CD8-positive, alpha-beta memory T cell (primary cell): ENCODE results near the gene ATF6. TPM values are rescaled to one million over a fixed set of nuclear protein-coding genes. Genes with fewer than 3 reads are reported as not detected.

Source experiments
- CTCF ChIA-PET: fragments of 350-600 bp; sonication (Branson Sonifier 250); formaldehyde crosslinking; loops from one replicate; lab custom pipeline; 2021; ENCODE audit warnings: antibody characterized with exemption; lab: Charles Lee
- POLR2A ChIA-PET: fragments of 350-600 bp; sonication (Branson Sonifier 250); formaldehyde crosslinking; loops from one replicate; lab custom pipeline; 2021; ENCODE audit warnings: antibody characterized with exemption; lab: Charles Lee
- DNase-seq, 5 donors: peaks; one replicate each; pipeline versions ENCODE4 v3.0.0 to v3.0.0-alpha.2; 2020 to 2022; ENCODE audit warnings: mixed read lengths in 1 of 5
- H3K27ac ChIP-seq: one replicate; pipeline ENCODE4 v1.7.0; 2013; ENCODE audit warnings: low read depth, mild to moderate bottlenecking, low read length, moderate library complexity
- H3K27me3 ChIP-seq: 2 replicates; pipeline ENCODE4 v1.7.0; 2013; ENCODE audit warnings: low read length, mild to moderate bottlenecking; ENCODE audit not compliant: insufficient read depth, poor library complexity, severe bottlenecking
- H3K36me3 ChIP-seq: 2 replicates; pipeline ENCODE4 v1.7.0; 2013; ENCODE audit warnings: mild to moderate bottlenecking, low read length, moderate library complexity; ENCODE audit not compliant: insufficient read depth
- H3K4me1 ChIP-seq: 2 replicates; pipeline ENCODE4 v1.7.0; 2013; ENCODE audit warnings: mild to moderate bottlenecking, low read length, moderate library complexity; ENCODE audit not compliant: insufficient read depth
- H3K4me3 ChIP-seq: 2 replicates; pipeline ENCODE4 v1.7.0; 2013; ENCODE audit warnings: mild to moderate bottlenecking, low read length
- H3K9me3 ChIP-seq: 2 replicates; pipeline ENCODE4 v1.7.0; 2013; ENCODE audit warnings: mild to moderate bottlenecking, low read length
- H3K27ac Mint-ChIP-seq, 8 donors: one replicate each; pipeline ENCODE4 v1.8.0; 2020 to 2021; ENCODE audit warnings: mixed read lengths in 8 of 8, mild to moderate bottlenecking in 6 of 8, inconsistent platforms in 3 of 8, moderate library complexity in 3 of 8
- H3K27me3 Mint-ChIP-seq, 2 donors: one replicate each; pipeline ENCODE4 v1.8.0; 2020 to 2021; ENCODE audit warnings: mixed read lengths in 2 of 2, mild to moderate bottlenecking in 1 of 2, moderate library complexity in 1 of 2
- H3K36me3 Mint-ChIP-seq, 3 donors: one replicate each; pipeline ENCODE4 v1.8.0; 2020 to 2021; ENCODE audit warnings: mixed read lengths in 3 of 3, inconsistent platforms in 1 of 3, mild to moderate bottlenecking in 1 of 3
- H3K4me1 Mint-ChIP-seq, 3 donors: one replicate each; pipeline ENCODE4 v1.8.0; 2020 to 2021; ENCODE audit warnings: mixed read lengths in 3 of 3, inconsistent platforms in 1 of 3, mild to moderate bottlenecking in 1 of 3
- H3K4me3 Mint-ChIP-seq, 7 donors: one replicate each; pipeline ENCODE4 v1.8.0; 2020 to 2021; ENCODE audit warnings: mixed read lengths in 7 of 7, mild to moderate bottlenecking in 6 of 7, moderate library complexity in 4 of 7, inconsistent platforms in 2 of 7
- H3K9me3 Mint-ChIP-seq, 5 donors: one replicate each; pipeline ENCODE4 v1.8.0; 2020 to 2022; ENCODE audit warnings: mixed read lengths in 5 of 5, mild to moderate bottlenecking in 3 of 5, moderate library complexity in 2 of 5, inconsistent platforms in 1 of 5
- polyA plus RNA-seq: library from polyadenylated mRNA; unstranded; fragments of 300-500 nt; fragmentation: Illumina TruSeq; gene quantifications from one replicate; pipeline ENCODE4 v1.2.3, GENCODE V29; 2021
- total RNA-seq, 2 experiments: library from RNA; stranded (reverse); gene quantifications; one replicate each; pipeline ENCODE4 v1.2.3, GENCODE V29; 2021

ATF6 gene
- total and polyA plus RNA-seq, 3 experiments from 2014 or later, result 14.7 to 22.8 (median 22.4) TPM

- Mint-ChIP-seq H3K36me3 (peaks cover 14 to 43% (median 22%) of the 10 kb centered on the region in 3 donors), H3K9me3 (no peaks in the 10 kb centered on the region)
- CTCF ChIA-PET, result no interaction called here
Measured at GRCh38 chr1:161885759-161886158, 119.6 kb downstream of the ATF6 start.

DNA sequence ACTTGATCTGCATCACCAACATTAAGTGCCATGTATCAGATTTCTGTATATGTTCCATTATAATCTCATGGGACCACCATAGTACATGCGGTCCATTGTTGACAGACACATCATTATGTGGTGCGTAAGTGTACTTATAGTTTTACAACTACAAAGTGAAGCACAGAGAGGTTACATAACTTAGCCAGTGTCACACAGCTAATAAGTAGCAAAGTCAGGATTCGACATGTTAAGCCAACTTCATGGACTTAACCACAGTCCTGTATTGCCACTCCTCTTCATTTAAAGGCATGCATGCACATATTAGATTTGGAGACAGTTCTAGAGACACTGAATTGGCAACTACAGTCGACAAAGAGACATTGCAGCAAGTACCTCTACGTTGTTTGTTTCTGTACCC lies 120.5 kb downstream of the ATF6 start:
- no peak overlapping the region for H3K4me3 Mint-ChIP-seq
- Histone ChIP-seq H3K4me3 (no peak overlapping the region), H3K4me1 (no peaks in the 10 kb centered on the region), H3K27me3 (no peaks in the 10 kb centered on the region), H3K27ac (no peak overlapping the region), H3K36me3 (no peaks in the 10 kb centered on the region), H3K9me3 (no peaks in the 10 kb centered on the region)
- peaks cover 0 to 1% (median 0%) of the 10 kb centered on the region in 3 donors for H3K4me1 Mint-ChIP-seq
- no peak for DNase-seq
- H3K36me3 Mint-ChIP-seq, result peaks cover 17 to 52% (median 29%) of the 10 kb centered on the region in 3 donors
- no peaks in the 10 kb centered on the region for H3K27me3 Mint-ChIP-seq
- H3K9me3 Mint-ChIP-seq, result no peaks in the 10 kb centered on the region
- no peak overlapping the region for H3K27ac Mint-ChIP-seq
- ChIA-PET POLR2A (no interaction called here), CTCF (no interaction called here)

More at GRCh38 chr1:161885759-161886158, 119.6 kb downstream of the ATF6 start:
- H3K36me3 ChIP-seq, result no peaks in the 10 kb centered on the region
- H3K4me3 ChIP-seq, result no peak overlapping the region
- H3K27me3 ChIP-seq, result no peaks in the 10 kb centered on the region
- no peaks in the 10 kb centered on the region for H3K4me1 ChIP-seq
- H3K27ac Mint-ChIP-seq, result no peak overlapping the region
- no peak for DNase-seq
- no peak overlapping the region for H3K27ac ChIP-seq
- no peak overlapping the region for H3K4me3 Mint-ChIP-seq
- no peaks in the 10 kb centered on the region for H3K9me3 ChIP-seq
- no peaks in the 10 kb centered on the region for H3K27me3 Mint-ChIP-seq
- H3K4me1 Mint-ChIP-seq, result peaks cover 0 to 1% (median 0%) of the 10 kb centered on the region in 3 donors
- POLR2A ChIA-PET, result no interaction called here

- Histone ChIP-seq H3K9me3 (no peaks in the 10 kb centered on the region), H3K27ac (no peak overlapping the region), H3K27me3 (no peaks in the 10 kb centered on the region), H3K4me3 (no peak overlapping the region), H3K36me3 (no peaks in the 10 kb centered on the region), H3K4me1 (no peaks in the 10 kb centered on the region)
- peaks cover 17 to 60% (median 33%) of the 10 kb centered on the region in 3 donors for H3K36me3 Mint-ChIP-seq
- H3K27ac Mint-ChIP-seq, result no peak overlapping the region
- H3K4me3 Mint-ChIP-seq, result no peak overlapping the region
- CTCF ChIA-PET, result no interaction called here
- no peaks in the 10 kb centered on the region for H3K9me3 Mint-ChIP-seq
- POLR2A ChIA-PET, result no interaction called here
- no peaks in the 10 kb centered on the region for H3K27me3 Mint-ChIP-seq
- no peak for DNase-seq
- peaks cover 0 to 1% (median 0%) of the 10 kb centered on the region in 3 donors for H3K4me1 Mint-ChIP-seq
Measured at GRCh38 chr1:161887730-161888287, 121.7 kb downstream of the ATF6 start.

DNA sequence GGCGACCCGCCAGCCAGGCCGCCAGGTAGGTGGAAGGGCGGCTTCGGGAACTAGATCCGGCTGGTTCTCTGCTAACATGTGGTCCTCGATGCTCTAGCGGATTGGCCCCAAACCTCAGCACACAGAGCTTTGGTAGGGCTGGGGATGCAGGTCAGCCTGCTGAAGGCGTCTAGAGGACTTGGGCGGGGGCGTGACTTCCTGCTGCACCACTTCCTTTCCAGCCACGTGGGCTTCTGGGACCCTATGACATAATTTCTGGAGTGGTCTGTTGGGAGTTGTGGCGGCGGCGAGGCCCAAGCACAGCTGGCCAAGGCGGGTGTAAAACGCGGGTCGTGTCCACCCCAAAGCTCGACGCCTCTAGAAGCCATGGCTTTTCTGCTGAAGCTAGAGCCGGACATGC lies 124.5 kb downstream of the ATF6 start:
- H3K4me1 ChIP-seq, result no peaks in the 10 kb centered on the region
- ChIA-PET CTCF (no interaction called here), POLR2A (no interaction called here)
- Mint-ChIP-seq H3K4me3 (no peak overlapping the region), H3K9me3 (no peaks in the 10 kb centered on the region), H3K36me3 (peaks cover 17 to 63% (median 33%) of the 10 kb centered on the region in 3 donors), H3K27ac (peak overlapping the region in 1 of 8 donors; percentile 12), H3K27me3 (no peaks in the 10 kb centered on the region), H3K4me1 (peaks cover 0 to 1% (median 0%) of the 10 kb centered on the region in 3 donors)
- H3K36me3 ChIP-seq, result no peaks in the 10 kb centered on the region
- H3K4me3 ChIP-seq, result no peak overlapping the region
- no peak for DNase-seq
- H3K9me3 ChIP-seq, result no peaks in the 10 kb centered on the region
- H3K27ac ChIP-seq, result no peak overlapping the region
- no peaks in the 10 kb centered on the region for H3K27me3 ChIP-seq

- Histone ChIP-seq H3K36me3 (no peaks in the 10 kb centered on the region), H3K27ac (no peak overlapping the region), H3K4me3 (no peak overlapping the region), H3K9me3 (no peaks in the 10 kb centered on the region), H3K4me1 (no peaks in the 10 kb centered on the region), H3K27me3 (no peaks in the 10 kb centered on the region)
- ChIA-PET POLR2A (no interaction called here), CTCF (no interaction called here)
- DNase-seq, result no peak
- Mint-ChIP-seq H3K36me3 (peaks cover 0 to 4% (median 1%) of the 10 kb centered on the region in 3 donors), H3K4me3 (no peak overlapping the region), H3K4me1 (no peaks in the 10 kb centered on the region), H3K27me3 (no peaks in the 10 kb centered on the region), H3K9me3 (no peaks in the 10 kb centered on the region), H3K27ac (no peak overlapping the region)
Measured at GRCh38 chr1:161899091-161899490, 133.0 kb downstream of the ATF6 start.

GRCh38 chr1:161900160-161900559 lies 134.0 kb downstream of the ATF6 start:
- no peak overlapping the region for H3K27ac ChIP-seq

DNA sequence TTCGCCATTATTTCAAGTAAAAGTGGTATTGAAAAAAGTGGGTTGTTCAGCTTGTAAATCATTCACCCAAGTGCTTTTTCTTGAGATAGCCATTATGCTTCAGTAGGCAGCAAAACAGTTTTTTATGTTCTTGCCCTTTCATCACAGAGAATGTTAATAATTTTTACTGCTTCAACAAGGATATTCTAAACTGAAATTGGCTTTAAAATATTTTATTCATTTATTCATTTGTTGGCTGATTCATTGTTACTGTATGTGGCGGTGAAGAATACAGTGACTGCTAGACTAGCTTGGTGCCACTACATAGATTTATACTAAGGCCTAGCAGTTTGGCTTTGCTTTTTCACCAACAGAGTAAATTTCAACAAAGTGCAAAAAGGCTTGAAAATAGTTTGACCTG lies 136.1 kb downstream of the ATF6 start:
- Mint-ChIP-seq H3K27me3 (no peaks in the 10 kb centered on the region), H3K4me3 (no peak overlapping the region), H3K36me3 (peaks cover 0 to 4% (median 4%) of the 10 kb centered on the region in 3 donors), H3K4me1 (peaks cover 4 to 6% (median 5%) of the 10 kb centered on the region in 3 donors), H3K9me3 (no peaks in the 10 kb centered on the region), H3K27ac (no peak overlapping the region)
- CTCF ChIA-PET, result interaction anchor here (0.8 kb wide), 1 partner anchor 135 kb away, joined by 3 read pairs; no protein-coding TSS in a partner anchor
- Histone ChIP-seq H3K36me3 (no peaks in the 10 kb centered on the region), H3K4me3 (no peak overlapping the region), H3K27ac (no peak overlapping the region), H3K27me3 (no peaks in the 10 kb centered on the region), H3K4me1 (no peaks in the 10 kb centered on the region), H3K9me3 (no peaks in the 10 kb centered on the region)
- DNase-seq, result no peak
- POLR2A ChIA-PET, result no interaction called here

More at GRCh38 chr1:161900160-161900559, 134.0 kb downstream of the ATF6 start:
- no peaks in the 10 kb centered on the region for H3K27me3 Mint-ChIP-seq
- Histone ChIP-seq H3K27me3 (no peaks in the 10 kb centered on the region), H3K9me3 (no peaks in the 10 kb centered on the region), H3K4me1 (no peaks in the 10 kb centered on the region), H3K4me3 (no peak overlapping the region), H3K36me3 (no peaks in the 10 kb centered on the region)
- peaks cover 0 to 4% (median 1%) of the 10 kb centered on the region in 3 donors for H3K36me3 Mint-ChIP-seq
- ChIA-PET CTCF (no interaction called here), POLR2A (no interaction called here)
- H3K27ac Mint-ChIP-seq, result no peak overlapping the region
- no peaks in the 10 kb centered on the region for H3K9me3 Mint-ChIP-seq
- H3K4me1 Mint-ChIP-seq, result peaks cover under 1 to 6% (median 2%) of the 10 kb centered on the region in 3 donors
- no peak for DNase-seq
- H3K4me3 Mint-ChIP-seq, result no peak overlapping the region

GRCh38 chr1:161905269-161905884 lies 139.3 kb downstream of the ATF6 start:
- no peaks in the 10 kb centered on the region for H3K27me3 Mint-ChIP-seq
- POLR2A ChIA-PET, result no interaction called here
- H3K27ac Mint-ChIP-seq, result no peak overlapping the region

More at GRCh38 chr1:161905269-161905884, 139.3 kb downstream of the ATF6 start:
- Histone ChIP-seq H3K4me1 (no peaks in the 10 kb centered on the region), H3K9me3 (no peaks in the 10 kb centered on the region), H3K27me3 (no peaks in the 10 kb centered on the region), H3K27ac (no peak overlapping the region), H3K4me3 (no peak overlapping the region), H3K36me3 (no peaks in the 10 kb centered on the region)
- Mint-ChIP-seq H3K9me3 (no peaks in the 10 kb centered on the region), H3K4me3 (no peak overlapping the region), H3K36me3 (peaks cover 0 to 4% (median 3%) of the 10 kb centered on the region in 3 donors), H3K4me1 (peaks cover 4 to 6% (median 5%) of the 10 kb centered on the region in 3 donors)
- CTCF ChIA-PET, result interaction anchor here (1.2 to 2.2 kb wide), 2 partner anchors 10 to 29 kb away, joined by 4 to 7 read pairs; no protein-coding TSS in a partner anchor
- DNase-seq, result peak in 1 of 5 donors; percentile 17
